Fibroblast of skin of left quadriceps (primary cell): Measurements from ENCODE around the gene UMODL1.
"Not testable (repeated sequence)": the region's sequence is repeated elsewhere in the genome, so short reads cannot be mapped to it uniquely, and the experiment has no call there.

Experiments
- DNase-seq, 2 experiments: peaks; one replicate each; pipeline ENCODE4 v3.0.0-alpha.2; 2013; ENCODE audit warnings: low read depth in 2 of 2

The UMODL1 gene

GRCh38 chr21:42112857-42113256 lies 41.7 kb downstream of the UMODL1 start:
- DNase-seq: peak; percentile 27 to 42

GRCh38 chr21:42113926-42114409 lies 42.9 kb downstream of the UMODL1 start:
- no peak for DNase-seq

GRCh38 chr21:42114646-42115045 lies 43.5 kb downstream of the UMODL1 start:
- no peak for DNase-seq

GRCh38 chr21:42115136-42115683 lies 44.1 kb downstream of the UMODL1 start:
- DNase-seq: no peak

- not testable (repeated sequence) for DNase-seq
Measured at GRCh38 chr21:42116551-42116950, 45.4 kb downstream of the UMODL1 start.

- DNase-seq: peak; percentile 53 to 59
Measured at GRCh38 chr21:42117229-42117966, 46.3 kb downstream of the UMODL1 start.

GRCh38 chr21:42117967-42118780 lies 47.1 kb downstream of the UMODL1 start:
- DNase-seq: no peak

- no peak for DNase-seq
Measured at GRCh38 chr21:42118901-42119300, 47.8 kb downstream of the UMODL1 start.

GRCh38 chr21:42120101-42120902 lies 49.2 kb downstream of the UMODL1 start:
- DNase-seq: no peak

- no peak for DNase-seq
Measured at GRCh38 chr21:42120903-42121535, 49.9 kb downstream of the UMODL1 start.

GRCh38 chr21:42121794-42122193 lies 50.7 kb downstream of the UMODL1 start:
- DNase-seq: no peak

GRCh38 chr21:42122398-42122797 lies 51.3 kb downstream of the UMODL1 start:
- no peak for DNase-seq

- DNase-seq: no peak
Measured at GRCh38 chr21:42122808-42123207, 51.7 kb downstream of the UMODL1 start.

- no peak for DNase-seq
Measured at GRCh38 chr21:42123219-42123908, 52.2 kb downstream of the UMODL1 start.

- no peak for DNase-seq
Measured at GRCh38 chr21:42124081-42124480, 53.0 kb downstream of the UMODL1 start.

GRCh38 chr21:42124826-42125570 lies 53.9 kb downstream of the UMODL1 start:
- DNase-seq: no peak

GRCh38 chr21:42125571-42126544 lies 54.7 kb downstream of the UMODL1 start:
- peak; percentile 35 to 49 for DNase-seq
